ENCODE results near the gene USP30. TPM values are rescaled to one million over a fixed set of nuclear protein-coding genes. Genes with fewer than 3 reads are reported as not detected.

The USP30 gene
- total RNA-seq, 1 experiment from 2014 or later = 7.8 TPM

- Histone ChIP-seq H4K91ac (ENCODE audit: insufficient read length, low read depth, low read length) (no peak overlapping the region), H2BK15ac (ENCODE audit: low read depth, low read length) (no peak overlapping the region), H2AFZ (ENCODE audit: low read length) (no peak overlapping the region), H3K18ac (ENCODE audit: insufficient read length, low read depth, low read length) (no peak overlapping the region), H2BK12ac (ENCODE audit: insufficient read length, low read depth, low read length) (no peak overlapping the region), H3K23ac (ENCODE audit: insufficient read length, low read depth, low read length) (no peak overlapping the region), H2BK20ac (ENCODE audit: low read depth, low read length, poor library complexity, severe bottlenecking) (no peak overlapping the region), H3K4me1 (ENCODE audit: insufficient read depth, low read length) (no peaks in the 10 kb centered on the region; the same call in 1 of the 2 replicates), H3K9me3 (ENCODE audit: control insufficient read depth, low read depth, low read length) (no peaks in the 10 kb centered on the region), H3K4ac (ENCODE audit: low read depth, low read length) (no peak overlapping the region), H3K79me2 (ENCODE audit: insufficient read depth, low read length) (no peaks in the 10 kb centered on the region), H4K20me1 (ENCODE audit: control insufficient read depth, insufficient read depth, insufficient read length) (no peaks in the 10 kb centered on the region), H3K14ac (ENCODE audit: insufficient read depth, low read length) (no peak overlapping the region), H3K9ac (ENCODE audit: extremely low read depth, insufficient read length, low read length) (no peak overlapping the region), H3K79me1 (ENCODE audit: insufficient read depth, low read depth, low read length, poor library complexity, severe bottlenecking) (no peaks in the 10 kb centered on the region), H3T11ph (ENCODE audit: low read length) (no peak overlapping the region), H3K4me2 (ENCODE audit: insufficient read depth, insufficient read length, low read length) (no peak overlapping the region), H3K23me2 (ENCODE audit: insufficient read length, low read depth, low read length, poor library complexity, severe bottlenecking) (peaks cover 7% of the 10 kb centered on the region), H3K27ac (ENCODE audit: insufficient read length, low read depth, low read length) (no peak overlapping the region), H2BK120ac (ENCODE audit: low read depth, low read length, poor library complexity, severe bottlenecking) (no peak overlapping the region), H4K8ac (replicated peaks; ENCODE audit: insufficient read length, low read depth, low read length) (no peak overlapping the region), H3K56ac (ENCODE audit: insufficient read length, low read depth, low read length) (no peak overlapping the region), H3K27me3 (ENCODE audit: insufficient read depth, low read length) (no peaks in the 10 kb centered on the region), H2BK5ac (ENCODE audit: insufficient read length, low read length) (no peak overlapping the region), H4K5ac (ENCODE audit: insufficient read length, low read depth, low read length) (no peak overlapping the region), H2AK5ac (ENCODE audit: insufficient read length, low read length) (no peak overlapping the region)
- Mint-ChIP-seq H3K27ac (no peak overlapping the region), H3K9me3 (no peaks in the 10 kb centered on the region; a peak in 1 of 5 replicates), H3K36me3 (ENCODE audit: insufficient read depth in 1 of 3, low read depth in 3 of 3) (0 out of 7 replicates have a peak, but pooled peaks cover 0 to 4% (median 0%) of the 10 kb centered on the region in 3 experiments), H3K27me3 (ENCODE audit: low read depth) (no peaks in the 10 kb centered on the region; the same call in 1 of the 2 replicates), H3K4me3 (no peak overlapping the region), H3K4me1 (peaks cover 12 to 15% of the 10 kb centered on the region in 2 experiments)
- TF ChIP-seq CTCF (conservative IDR thresholded peaks at IDR 0.05) = no peak
- DNase-seq = no peak
Observed at GRCh38 chr12:109054520-109054919, 2.1 kb downstream of the USP30 start.
